ENCODE results near the gene PRDX1.
A peak's percentile ranks its signal among the peaks of the same experiment; 100 is the strongest.
"Not testable (repeated sequence)": the region's sequence is repeated elsewhere in the genome, so short reads cannot be mapped to it uniquely, and the experiment has no call there.

Gene PRDX1

GRCh38 chr1:45501505-45501859, 20.2 kb downstream of the PRDX1 start:
- DNase-seq = no peak

GRCh38 chr1:45499415-45499769, 22.3 kb downstream of the PRDX1 start:
- DNase-seq = no peak

GRCh38 chr1:45498279-45498678, 23.4 kb downstream of the PRDX1 start:
- no peak for DNase-seq

GRCh38 chr1:45493116-45493697, 28.5 kb downstream of the PRDX1 start:
- DNase-seq = peak; percentile 74

- DNase-seq = no peak
Measured at GRCh38 chr1:45492691-45493090, 29.0 kb downstream of the PRDX1 start.

GRCh38 chr1:45491487-45492260, 30.0 kb downstream of the PRDX1 start:
- DNase-seq = no peak

GRCh38 chr1:45490626-45491486, 30.8 kb downstream of the PRDX1 start, which contains the start of gene TESK2:
TSS of gene TESK2 (minus strand) at chr1:45491163. CDS start at chr1:45457785, 33,378 bp downstream.
- DNase-seq = peak; percentile 100

GRCh38 chr1:45490121-45490625, 31.5 kb downstream of the PRDX1 start:
- no peak for DNase-seq

- peak; percentile 25 for DNase-seq
Measured at GRCh38 chr1:45489379-45489778, 32.3 kb downstream of the PRDX1 start.

- no peak for DNase-seq
Measured at GRCh38 chr1:45488666-45489377, 32.9 kb downstream of the PRDX1 start.

- no peak for DNase-seq
Measured at GRCh38 chr1:45485949-45486348, 35.7 kb downstream of the PRDX1 start.

GRCh38 chr1:45479039-45479748, 42.5 kb downstream of the PRDX1 start:
- no peak for DNase-seq

GRCh38 chr1:45478121-45478814, 43.4 kb downstream of the PRDX1 start:
- DNase-seq = no peak

- DNase-seq = no peak
Measured at GRCh38 chr1:45477646-45478045, 44.0 kb downstream of the PRDX1 start.

GRCh38 chr1:45474194-45474593, 47.5 kb downstream of the PRDX1 start:
- not testable (repeated sequence) for DNase-seq

GRCh38 chr1:45473302-45473701, 48.4 kb downstream of the PRDX1 start:
- DNase-seq = no peak

- DNase-seq = no peak
Measured at GRCh38 chr1:45470306-45470798, 51.3 kb downstream of the PRDX1 start.

- DNase-seq = not testable (repeated sequence)
Measured at GRCh38 chr1:45467353-45467752, 54.3 kb downstream of the PRDX1 start.

GRCh38 chr1:45465277-45465676, 56.4 kb downstream of the PRDX1 start:
- DNase-seq = no peak
